ENCODE data around the gene CHADL. TPM values are rescaled to one million over a fixed set of nuclear protein-coding genes. Genes with fewer than 3 reads are reported as not detected.

CHADL gene
- total RNA-seq, 4 donors from 2014 or later, result 7.5 to 13.2 (median 10.3) TPM

DNA sequence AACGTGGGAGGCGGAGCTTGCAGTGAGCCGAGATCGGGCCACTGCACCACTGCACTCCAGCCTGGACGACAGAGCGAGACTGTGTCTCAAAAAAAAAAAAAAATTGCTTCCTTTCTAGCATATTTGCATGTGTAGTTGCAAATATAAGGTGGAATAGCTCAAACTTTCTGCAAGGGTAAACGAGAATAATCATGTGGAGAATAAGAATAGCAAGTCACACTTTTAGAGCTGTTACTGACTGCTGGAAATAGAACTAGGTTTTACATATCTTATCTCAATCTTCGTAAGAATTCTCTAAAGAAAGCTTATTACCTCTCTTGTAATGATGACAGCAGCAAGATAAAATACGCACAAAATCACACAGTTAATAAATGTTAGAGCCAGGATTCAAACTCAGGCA, 34.0 kb downstream of the CHADL start:
- TF ChIP-seq, protein P1, sequence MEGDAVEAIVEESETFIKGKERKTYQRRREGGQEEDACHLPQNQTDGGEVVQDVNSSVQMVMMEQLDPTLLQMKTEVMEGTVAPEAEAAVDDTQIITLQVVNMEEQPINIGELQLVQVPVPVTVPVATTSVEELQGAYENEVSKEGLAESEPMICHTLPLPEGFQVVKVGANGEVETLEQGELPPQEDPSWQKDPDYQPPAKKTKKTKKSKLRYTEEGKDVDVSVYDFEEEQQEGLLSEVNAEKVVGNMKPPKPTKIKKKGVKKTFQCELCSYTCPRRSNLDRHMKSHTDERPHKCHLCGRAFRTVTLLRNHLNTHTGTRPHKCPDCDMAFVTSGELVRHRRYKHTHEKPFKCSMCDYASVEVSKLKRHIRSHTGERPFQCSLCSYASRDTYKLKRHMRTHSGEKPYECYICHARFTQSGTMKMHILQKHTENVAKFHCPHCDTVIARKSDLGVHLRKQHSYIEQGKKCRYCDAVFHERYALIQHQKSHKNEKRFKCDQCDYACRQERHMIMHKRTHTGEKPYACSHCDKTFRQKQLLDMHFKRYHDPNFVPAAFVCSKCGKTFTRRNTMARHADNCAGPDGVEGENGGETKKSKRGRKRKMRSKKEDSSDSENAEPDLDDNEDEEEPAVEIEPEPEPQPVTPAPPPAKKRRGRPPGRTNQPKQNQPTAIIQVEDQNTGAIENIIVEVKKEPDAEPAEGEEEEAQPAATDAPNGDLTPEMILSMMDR (IDR thresholded peaks at IDR 0.05), result no peak
- no peak overlapping the region for H3K4me3 ChIP-seq
- WGBS, result 91% methylated on average over 9 of the region's 9 CpGs
- H3K27ac ChIP-seq (replicated peaks in 1 of 4), result no peak overlapping the region
- intact Hi-C loops (cut with DNase I), result no loop called here
- H3K9me3 ChIP-seq, result no peaks in the 10 kb centered on the region
- no peaks in the 10 kb centered on the region for H3K27me3 ChIP-seq
- H3K36me3 ChIP-seq, result peaks cover 10 to 44% (median 25%) of the 10 kb centered on the region in 4 donors
- no peak for DNase-seq (ENCODE audit: extremely low spot score)
- H3K4me1 ChIP-seq, result peaks cover 9 to 17% (median 16%) of the 10 kb centered on the region in 4 donors

DNA sequence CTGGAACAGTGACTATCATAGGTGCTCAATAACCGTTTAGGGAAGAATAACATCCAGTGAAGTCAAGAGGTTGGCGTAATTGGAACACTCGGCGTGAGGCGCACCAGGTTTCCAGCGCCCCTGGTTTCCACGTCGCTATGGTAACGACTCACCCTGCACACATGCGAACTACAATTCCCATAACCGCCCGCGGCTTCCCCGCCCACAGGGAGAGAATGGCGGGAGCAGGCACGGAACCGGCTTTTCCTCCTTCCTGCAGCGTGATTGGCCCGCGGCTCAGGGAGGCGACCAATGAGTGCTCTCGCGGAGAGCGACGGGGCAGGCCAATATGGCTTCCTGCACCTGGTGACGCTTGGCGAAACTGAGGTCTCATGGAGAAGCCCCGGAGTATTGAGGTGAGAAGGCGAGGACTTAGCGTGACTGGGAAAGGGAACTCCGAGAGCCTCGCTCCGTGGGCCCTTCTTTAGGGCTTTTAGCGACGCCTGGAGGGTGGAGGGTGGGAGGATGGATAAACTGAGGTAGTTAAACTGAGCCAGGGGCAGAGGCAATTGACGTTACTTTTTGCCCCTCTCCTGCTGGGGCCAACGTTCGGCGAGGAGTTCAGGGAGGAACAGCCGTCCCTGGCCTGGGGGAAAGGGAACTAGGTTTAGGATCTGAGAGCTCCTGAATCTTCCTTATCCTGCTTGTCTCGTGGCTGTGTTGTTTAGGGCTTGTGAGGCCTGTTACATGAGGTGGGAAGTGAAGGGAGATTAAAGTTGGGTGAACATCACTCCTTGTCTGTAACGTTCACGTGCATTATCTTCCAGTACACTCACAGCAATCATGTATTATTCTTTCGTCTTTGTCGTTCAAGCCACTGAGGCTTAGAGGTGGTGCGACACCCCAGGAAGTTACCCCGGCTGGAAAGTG, 35.5 kb downstream of the CHADL start, which contains the start of gene L3MBTL2:
L3MBTL2 (plus strand) TSS at position 321 of the 909 bp plus-strand sequence; CDS start at position 372, 51 bp downstream.
- 2% methylated on average over 44 of the region's 47 CpGs for WGBS
- intact Hi-C loops (cut with DNase I), result no loop called here
- peaks cover 4 to 32% (median 14%) of the 10 kb centered on the region in 4 donors for H3K36me3 ChIP-seq

DNA sequence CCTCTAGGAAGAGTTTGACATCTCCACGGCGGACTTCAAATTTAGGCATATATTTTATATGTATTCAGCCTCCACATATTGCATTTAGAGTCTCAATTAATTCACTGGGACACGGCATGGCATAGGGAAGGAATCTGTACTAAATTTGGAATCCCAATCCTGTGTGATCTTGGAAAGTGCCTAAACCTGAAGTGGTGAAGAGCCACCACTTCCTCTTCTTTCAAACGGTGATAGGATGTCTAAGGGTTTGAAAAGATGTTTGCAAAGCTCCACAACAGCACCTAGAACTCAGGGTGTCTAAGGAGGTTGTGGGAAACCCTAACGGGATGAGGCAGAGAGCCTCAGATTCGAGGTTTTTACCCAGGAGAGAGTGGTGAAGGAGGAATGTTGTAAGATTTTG, 36.7 kb downstream of the CHADL start:
- intact Hi-C loops (cut with DNase I), result no loop called here
- H3K27me3 ChIP-seq, result no peaks in the 10 kb centered on the region
- no peak for DNase-seq (ENCODE audit: extremely low spot score)
- 68% methylated on average over 6 of the region's 6 CpGs for WGBS
- no peaks in the 10 kb centered on the region for H3K9me3 ChIP-seq
- H3K4me1 ChIP-seq, result peaks cover 9 to 17% (median 16%) of the 10 kb centered on the region in 4 donors
- H3K36me3 ChIP-seq, result peaks cover 0 to 20% (median 4%) of the 10 kb centered on the region in 4 donors
- no peak for TF ChIP-seq POLR2AphosphoS5 (IDR thresholded peaks at IDR 0.05)
- no peak for TF ChIP-seq EP300 (IDR thresholded peaks at IDR 0.05)
- TF ChIP-seq POLR2A (IDR thresholded peaks at IDR 0.05; ENCODE audit: low read depth), result no peak
- TF ChIP-seq, protein P1 (IDR thresholded peaks at IDR 0.05), result no peak
- no peak overlapping the region for H3K27ac ChIP-seq (replicated peaks in 1 of 4)
- no peak overlapping the region for H3K4me3 ChIP-seq

More for the DNA sequence above, 35.5 kb downstream of the CHADL start, which contains the start of gene L3MBTL2:
- Histone ChIP-seq H3K4me1 (peaks cover 9 to 17% (median 16%) of the 10 kb centered on the region in 4 donors), H3K27ac (replicated peaks in 1 of 4) (peak within 1 kb of the TSS; percentile 77 to 89 (median 86)), H3K4me3 (peak within 1 kb of the TSS; percentile 64 to 96 (median 77)), H3K27me3 (no peaks in the 10 kb centered on the region), H3K9me3 (no peaks in the 10 kb centered on the region)
- peak; percentile 99 for DNase-seq (ENCODE audit: extremely low spot score)
- peak; percentile 90 to 92 for TF ChIP-seq POLR2AphosphoS5 (IDR thresholded peaks at IDR 0.05)
- TF ChIP-seq POLR2A (IDR thresholded peaks at IDR 0.05; ENCODE audit: low read depth), result no peak

DNA sequence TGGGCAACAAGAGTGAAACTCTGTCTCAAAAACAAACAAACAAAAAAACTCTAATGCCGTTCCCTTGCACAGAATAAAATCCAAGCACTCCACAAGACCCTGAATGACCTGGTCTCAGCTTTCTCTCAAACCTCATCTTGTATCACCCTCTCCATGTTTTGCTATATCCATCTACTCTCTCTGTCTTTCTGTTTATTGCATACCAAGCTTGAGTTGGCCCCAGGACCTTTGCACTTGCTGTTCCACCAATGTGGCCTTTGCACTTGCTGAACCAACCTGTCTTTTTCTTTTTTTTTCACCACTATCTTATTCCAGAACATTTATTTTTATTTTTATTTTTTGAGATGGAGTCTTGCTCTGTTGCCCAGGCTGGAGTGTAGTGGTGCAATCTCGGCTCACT, 37.6 kb downstream of the CHADL start:
- peaks cover 14 to 24% (median 22%) of the 10 kb centered on the region in 4 donors for H3K4me1 ChIP-seq
- H3K4me3 ChIP-seq, result no peak overlapping the region
- no peak for TF ChIP-seq POLR2AphosphoS5 (IDR thresholded peaks at IDR 0.05)
- no peak for TF ChIP-seq EP300 (IDR thresholded peaks at IDR 0.05)
- TF ChIP-seq POLR2A (IDR thresholded peaks at IDR 0.05; ENCODE audit: low read depth), result no peak
- TF ChIP-seq, protein P1 (IDR thresholded peaks at IDR 0.05), result no peak
- no peak overlapping the region for H3K27ac ChIP-seq (replicated peaks in 1 of 4)
- WGBS, result 92% methylated on average over 2 of the region's 2 CpGs
- H3K9me3 ChIP-seq, result no peaks in the 10 kb centered on the region
- DNase-seq (ENCODE audit: extremely low spot score), result no peak
- peaks cover 0 to 10% (median 0%) of the 10 kb centered on the region in 4 donors for H3K36me3 ChIP-seq
- intact Hi-C loops (cut with DNase I), result no loop called here
- no peaks in the 10 kb centered on the region for H3K27me3 ChIP-seq

DNA sequence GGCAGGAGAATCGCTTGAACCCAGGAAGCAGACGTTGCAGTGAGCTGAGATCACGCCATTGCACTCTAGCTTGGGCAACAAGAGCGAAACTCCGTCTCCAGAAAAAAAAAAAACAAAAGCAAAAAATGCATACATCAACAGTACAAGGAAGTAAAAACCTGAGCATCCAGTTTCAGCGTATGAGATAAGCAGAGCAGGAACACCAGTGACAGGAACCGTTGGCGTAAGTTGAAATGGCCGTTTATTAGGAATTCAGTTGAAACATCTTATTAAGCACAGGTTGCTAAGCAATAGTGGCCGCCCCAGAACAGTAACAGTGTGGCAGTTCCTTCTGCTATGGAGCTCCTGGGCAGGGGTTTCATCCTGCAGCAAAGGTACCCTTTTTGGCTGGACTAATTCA, 39.6 kb downstream of the CHADL start:
- WGBS, result 69% methylated on average over 10 of the region's 10 CpGs
- Histone ChIP-seq H3K27me3 (no peaks in the 10 kb centered on the region), H3K4me1 (peaks cover 18 to 31% (median 29%) of the 10 kb centered on the region in 4 donors), H3K27ac (replicated peaks in 1 of 4) (no peak overlapping the region), H3K9me3 (no peaks in the 10 kb centered on the region), H3K36me3 (no peaks in the 10 kb centered on the region), H3K4me3 (no peak overlapping the region)
- intact Hi-C loops (cut with DNase I), result no loop called here
- TF ChIP-seq EP300 (IDR thresholded peaks at IDR 0.05), result no peak
- TF ChIP-seq POLR2A (IDR thresholded peaks at IDR 0.05; ENCODE audit: low read depth), result no peak
- TF ChIP-seq POLR2AphosphoS5 (IDR thresholded peaks at IDR 0.05), result no peak
- TF ChIP-seq, protein P1 (IDR thresholded peaks at IDR 0.05), result no peak
- DNase-seq (ENCODE audit: extremely low spot score), result no peak

Data from esophagus muscularis mucosa (tissue), 4 donors.